Measurements from ENCODE around the gene TLX1. TPM values are rescaled to one million over a fixed set of nuclear protein-coding genes. Genes with fewer than 3 reads are reported as not detected.

TLX1 gene
- total RNA-seq, 4 donors from 2014 or later: not detected

GRCh38 chr10:101090597-101090996 is 40.5 kb upstream of the TLX1 start:
- in situ Hi-C loops (cut with MboI; ENCODE audit: low sequenced_read_pairs in 4 of 4) (no loop called here), intact Hi-C loops (cut with DNase I; ENCODE audit: low total_unique reads) (no loop called here)
- TF ChIP-seq POLR2A (IDR thresholded peaks at IDR 0.05): no peak
- TF ChIP-seq, protein P1, sequence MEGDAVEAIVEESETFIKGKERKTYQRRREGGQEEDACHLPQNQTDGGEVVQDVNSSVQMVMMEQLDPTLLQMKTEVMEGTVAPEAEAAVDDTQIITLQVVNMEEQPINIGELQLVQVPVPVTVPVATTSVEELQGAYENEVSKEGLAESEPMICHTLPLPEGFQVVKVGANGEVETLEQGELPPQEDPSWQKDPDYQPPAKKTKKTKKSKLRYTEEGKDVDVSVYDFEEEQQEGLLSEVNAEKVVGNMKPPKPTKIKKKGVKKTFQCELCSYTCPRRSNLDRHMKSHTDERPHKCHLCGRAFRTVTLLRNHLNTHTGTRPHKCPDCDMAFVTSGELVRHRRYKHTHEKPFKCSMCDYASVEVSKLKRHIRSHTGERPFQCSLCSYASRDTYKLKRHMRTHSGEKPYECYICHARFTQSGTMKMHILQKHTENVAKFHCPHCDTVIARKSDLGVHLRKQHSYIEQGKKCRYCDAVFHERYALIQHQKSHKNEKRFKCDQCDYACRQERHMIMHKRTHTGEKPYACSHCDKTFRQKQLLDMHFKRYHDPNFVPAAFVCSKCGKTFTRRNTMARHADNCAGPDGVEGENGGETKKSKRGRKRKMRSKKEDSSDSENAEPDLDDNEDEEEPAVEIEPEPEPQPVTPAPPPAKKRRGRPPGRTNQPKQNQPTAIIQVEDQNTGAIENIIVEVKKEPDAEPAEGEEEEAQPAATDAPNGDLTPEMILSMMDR (IDR thresholded peaks at IDR 0.05 in 4 of 5, conservative IDR thresholded peaks at IDR 0.05 in 1 of 5): no peak
- H3K4me3 ChIP-seq: no peak overlapping the region
- no peaks in the 10 kb centered on the region for H3K4me1 ChIP-seq
- no peak overlapping the region for H3K27ac ChIP-seq
- ATAC-seq (no peak), DNase-seq (no peak)
- no peaks in the 10 kb centered on the region for H3K9me3 ChIP-seq
- peaks cover 42 to 44% (median 43%) of the 10 kb centered on the region in 3 donors for H3K27me3 ChIP-seq
- H3K36me3 ChIP-seq: no peaks in the 10 kb centered on the region

DNA sequence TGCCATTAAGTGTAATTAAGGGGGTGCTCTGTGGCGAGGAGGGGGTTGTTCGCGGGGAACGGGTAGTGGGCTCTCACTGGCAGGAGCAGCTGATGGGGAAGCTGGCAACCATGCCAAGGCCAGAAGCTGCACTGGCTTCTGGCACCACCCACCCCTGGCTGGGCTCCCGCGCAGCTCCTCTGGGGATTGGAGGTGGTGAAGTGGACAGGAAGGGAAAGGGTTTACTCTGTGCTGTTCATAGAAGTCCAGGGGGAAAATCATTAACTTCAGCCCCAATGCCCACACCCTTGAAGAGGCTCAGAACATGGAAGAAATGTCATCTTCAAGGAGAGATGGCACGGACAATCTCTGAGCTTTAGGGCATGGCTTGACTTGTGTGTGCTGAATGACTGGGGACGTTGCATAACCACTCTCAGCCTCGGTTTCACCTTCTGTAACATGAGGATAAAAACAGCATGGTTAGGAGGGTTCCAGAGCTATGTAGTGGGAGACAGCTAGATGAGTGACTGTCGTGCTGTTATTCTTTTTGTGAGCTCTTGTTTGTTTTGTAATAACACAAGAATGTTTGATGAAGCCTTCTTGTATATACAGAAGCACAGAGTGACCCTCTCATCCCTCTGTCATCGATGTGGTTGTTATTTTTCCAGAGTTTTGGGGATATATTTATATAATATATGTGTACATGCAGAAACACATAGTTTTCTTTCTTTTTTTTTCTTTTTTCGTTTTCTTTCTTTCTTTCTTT is 39.4 kb upstream of the TLX1 start:
- Histone ChIP-seq H3K27me3 (peaks cover 32 to 44% (median 33%) of the 10 kb centered on the region in 3 donors), H3K4me3 (no peak overlapping the region), H3K36me3 (no peaks in the 10 kb centered on the region), H3K4me1 (no peaks in the 10 kb centered on the region), H3K27ac (no peak overlapping the region), H3K9me3 (no peaks in the 10 kb centered on the region)
- DNase-seq (no peak), ATAC-seq (no peak)
- intact Hi-C loops (cut with DNase I; ENCODE audit: low total_unique reads): no loop called here
- in situ Hi-C loops (cut with MboI; ENCODE audit: low sequenced_read_pairs in 4 of 4): no loop called here
- TF ChIP-seq, protein P1 (IDR thresholded peaks at IDR 0.05 in 4 of 5, conservative IDR thresholded peaks at IDR 0.05 in 1 of 5): no peak
- TF ChIP-seq POLR2A (IDR thresholded peaks at IDR 0.05): no peak

- Histone ChIP-seq H3K27ac (no peak overlapping the region), H3K36me3 (no peaks in the 10 kb centered on the region), H3K27me3 (peaks cover 21 to 41% (median 21%) of the 10 kb centered on the region in 3 donors), H3K9me3 (no peaks in the 10 kb centered on the region), H3K4me1 (no peaks in the 10 kb centered on the region), H3K4me3 (no peak overlapping the region)
- in situ Hi-C loops (cut with MboI; ENCODE audit: low sequenced_read_pairs in 4 of 4): no loop called here
- TF ChIP-seq, protein P1 (IDR thresholded peaks at IDR 0.05 in 4 of 5, conservative IDR thresholded peaks at IDR 0.05 in 1 of 5): no peak
- TF ChIP-seq POLR2A (IDR thresholded peaks at IDR 0.05): no peak
- DNase-seq (no peak), ATAC-seq (no peak)
- intact Hi-C loops (cut with DNase I; ENCODE audit: low total_unique reads): no loop called here
Observed at GRCh38 chr10:101092881-101093354, 38.2 kb upstream of the TLX1 start.

GRCh38 chr10:101094121-101094879 is 36.8 kb upstream of the TLX1 start:
- TF ChIP-seq POLR2A (IDR thresholded peaks at IDR 0.05): no peak
- TF ChIP-seq, protein P1 (IDR thresholded peaks at IDR 0.05 in 4 of 5, conservative IDR thresholded peaks at IDR 0.05 in 1 of 5): no peak
- no peaks in the 10 kb centered on the region for H3K9me3 ChIP-seq
- in situ Hi-C loops (cut with MboI; ENCODE audit: low sequenced_read_pairs in 4 of 4): no loop called here
- intact Hi-C loops (cut with DNase I; ENCODE audit: low total_unique reads): no loop called here
- H3K27me3 ChIP-seq: peaks cover 7 to 33% (median 11%) of the 10 kb centered on the region in 3 donors
- H3K4me1 ChIP-seq: no peaks in the 10 kb centered on the region
- ATAC-seq (no peak), DNase-seq (no peak)
- no peak overlapping the region for H3K27ac ChIP-seq
- H3K4me3 ChIP-seq: no peak overlapping the region
- H3K36me3 ChIP-seq: no peaks in the 10 kb centered on the region
